CD4-positive, alpha-beta T cell (primary cell): ENCODE data around the gene DUSP23. TPM values are rescaled to one million over a fixed set of nuclear protein-coding genes. Genes with fewer than 3 reads are reported as not detected.

ENCODE experiments used
- ATAC-seq: fragments of 200-7000 bp; cut with Tn5 transposase; one replicate; pipeline ENCODE4 v1.10.0; 2022; ENCODE audit warnings: mild to moderate bottlenecking; ENCODE audit not compliant: poor library complexity
- CTCF ChIA-PET: fragments of 350-600 bp; sonication (Branson Sonifier 250); formaldehyde crosslinking; loops from one replicate; lab custom pipeline; 2021; ENCODE audit warnings: antibody characterized with exemption, inconsistent platforms; lab: Charles Lee
- POLR2A ChIA-PET: fragments of 350-600 bp; sonication (Branson Sonifier 250); formaldehyde crosslinking; loops from one replicate; lab custom pipeline; 2021; ENCODE audit warnings: antibody characterized with exemption, inconsistent platforms; lab: Charles Lee
- DNase-seq, 14 experiments: peaks; one replicate each; pipeline ENCODE4 v3.0.0-alpha.2; 2013 to 2020; ENCODE audit warnings: mixed read lengths in 2 of 14
- H3K27ac ChIP-seq, 2 donors: one replicate each; pipeline versions ENCODE4 v1.5.1 to v1.7.0; 2013; ENCODE audit warnings: low read length in 2 of 2, low read depth in 1 of 2, mild to moderate bottlenecking in 1 of 2
- H3K27me3 ChIP-seq, 2 experiments: 1 replicate in 1 of 2; 2 replicates in 1 of 2; pipeline versions ENCODE4 v1.6.1 to v1.7.0; 2013; ENCODE audit warnings: low read length in 2 of 2, control low read depth in 1 of 2, mild to moderate bottlenecking in 1 of 2, moderate library complexity in 1 of 2; ENCODE audit not compliant: insufficient read depth in 2 of 2, control insufficient read depth in 1 of 2
- H3K36me3 ChIP-seq: one replicate; pipeline ENCODE4 v1.6.1; 2013; ENCODE audit warnings: low read length, control low read depth; ENCODE audit not compliant: insufficient read depth
- H3K4me1 ChIP-seq: one replicate; pipeline ENCODE4 v1.6.1; 2013; ENCODE audit warnings: low read length, control low read depth; ENCODE audit not compliant: insufficient read depth
- H3K4me3 ChIP-seq: one replicate; pipeline ENCODE4 v1.5.1; 2013; ENCODE audit warnings: mild to moderate bottlenecking, low read length, moderate library complexity
- H3K9me3 ChIP-seq, 2 experiments: 1 replicate in 1 of 2; 2 replicates in 1 of 2; pipeline versions ENCODE4 v1.6.1 to v1.7.0; 2013; ENCODE audit warnings: low read length in 2 of 2, mild to moderate bottlenecking in 2 of 2, control low read depth in 1 of 2, moderate library complexity in 1 of 2; ENCODE audit not compliant: control insufficient read depth in 1 of 2, insufficient read depth in 1 of 2
- H3K27ac Mint-ChIP-seq: one replicate; pipeline ENCODE4 v1.8.0; 2020; ENCODE audit warnings: mixed read lengths
- H3K27me3 Mint-ChIP-seq: one replicate; pipeline ENCODE4 v1.8.0; 2021; ENCODE audit warnings: mixed read lengths
- H3K36me3 Mint-ChIP-seq: one replicate; pipeline ENCODE4 v1.8.0; 2021; ENCODE audit warnings: low read depth, mixed read lengths
- H3K4me1 Mint-ChIP-seq: one replicate; pipeline ENCODE4 v1.8.0; 2021; ENCODE audit warnings: low read depth, mixed read lengths
- H3K4me3 Mint-ChIP-seq: one replicate; pipeline ENCODE4 v1.8.0; 2020; ENCODE audit warnings: mild to moderate bottlenecking, mixed read lengths
- H3K9me3 Mint-ChIP-seq: one replicate; pipeline ENCODE4 v1.8.0; 2020; ENCODE audit warnings: mixed read lengths
- intact Hi-C, 2 experiments: fragments of 100-400 bp; cut with DNase I in 1 of 2; cut with micrococcal nuclease in 1 of 2; formaldehyde crosslinking; loops; one replicate each; pipeline versions ENCODE4 v1.15.1 to v1.9.0; 2023 to 2025; cut with DNase I, micrococcal nuclease
- total RNA-seq, 174 experiments: library from RNA in 2 of 174; stranded (reverse) in 2 of 174; gene quantifications; one replicate each; pipeline ENCODE4 v1.2.3 and lab custom pipeline; 2021 to 2026
- TF ChIP-seq, protein P1 (sequence below): fragments of 200-600 bp; IDR thresholded peaks from one replicate; pipeline ENCODE4 v1.8.0; 2022; ENCODE audit warnings: antibody characterized with exemption, mild to moderate bottlenecking

The DUSP23 gene
- total RNA-seq, 2 experiments from 2014 or later = 3.9 to 6.0 TPM

DNA sequence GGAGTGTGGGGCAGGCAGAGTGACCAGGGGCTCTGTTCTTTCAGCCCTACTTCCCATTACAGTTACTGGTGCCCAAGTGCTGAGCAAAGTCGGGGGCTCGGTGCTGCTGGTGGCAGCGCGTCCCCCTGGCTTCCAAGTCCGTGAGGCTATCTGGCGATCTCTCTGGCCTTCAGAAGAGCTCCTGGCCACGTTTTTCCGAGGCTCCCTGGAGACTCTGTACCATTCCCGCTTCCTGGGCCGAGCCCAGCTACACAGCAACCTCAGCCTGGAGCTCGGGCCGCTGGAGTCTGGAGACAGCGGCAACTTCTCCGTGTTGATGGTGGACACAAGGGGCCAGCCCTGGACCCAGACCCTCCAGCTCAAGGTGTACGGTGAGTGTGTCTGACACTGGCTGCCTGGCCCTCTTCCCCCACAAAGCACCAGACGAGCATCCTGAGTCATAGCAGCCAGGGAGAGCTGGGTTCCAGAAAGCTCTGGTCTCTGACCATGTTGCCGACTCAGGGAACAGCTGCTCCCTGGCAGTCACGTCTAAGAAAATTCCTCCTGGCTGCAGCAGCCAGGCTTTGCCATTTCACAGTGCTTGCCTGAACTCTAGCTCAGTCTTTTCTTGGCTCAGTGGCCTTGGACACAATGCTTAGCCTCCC is 49.2 kb downstream of the DUSP23 start:
- H3K27ac Mint-ChIP-seq = no peak overlapping the region
- peaks cover 37% of the 10 kb centered on the region for H3K4me1 ChIP-seq

DNA sequence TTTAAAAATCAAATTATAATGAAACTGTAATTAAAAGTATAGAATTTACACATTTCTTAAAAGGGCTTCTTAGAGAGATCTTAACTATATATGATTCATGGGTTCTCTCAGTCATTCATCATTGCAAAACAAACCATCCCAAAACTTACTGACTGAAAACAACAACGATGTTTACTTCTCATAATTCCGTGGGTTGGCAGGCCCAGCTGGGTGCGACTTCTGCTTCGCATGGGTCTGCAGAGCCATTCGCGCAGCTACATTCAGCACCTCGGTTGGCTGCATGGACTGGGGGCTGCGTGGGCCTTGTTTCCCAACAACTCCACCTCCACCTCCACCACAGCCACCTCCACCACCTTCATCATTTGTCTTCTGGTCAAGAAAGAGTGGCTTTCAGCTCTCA is 50.0 kb downstream of the DUSP23 start:
- POLR2A ChIA-PET = no interaction called here
- Mint-ChIP-seq H3K27me3 (no peaks in the 10 kb centered on the region), H3K9me3 (no peaks in the 10 kb centered on the region), H3K36me3 (no peaks in the 10 kb centered on the region), H3K27ac (no peak overlapping the region), H3K4me1 (peaks cover 33% of the 10 kb centered on the region), H3K4me3 (no peak overlapping the region)
- no peak for DNase-seq
- TF ChIP-seq, protein P1, sequence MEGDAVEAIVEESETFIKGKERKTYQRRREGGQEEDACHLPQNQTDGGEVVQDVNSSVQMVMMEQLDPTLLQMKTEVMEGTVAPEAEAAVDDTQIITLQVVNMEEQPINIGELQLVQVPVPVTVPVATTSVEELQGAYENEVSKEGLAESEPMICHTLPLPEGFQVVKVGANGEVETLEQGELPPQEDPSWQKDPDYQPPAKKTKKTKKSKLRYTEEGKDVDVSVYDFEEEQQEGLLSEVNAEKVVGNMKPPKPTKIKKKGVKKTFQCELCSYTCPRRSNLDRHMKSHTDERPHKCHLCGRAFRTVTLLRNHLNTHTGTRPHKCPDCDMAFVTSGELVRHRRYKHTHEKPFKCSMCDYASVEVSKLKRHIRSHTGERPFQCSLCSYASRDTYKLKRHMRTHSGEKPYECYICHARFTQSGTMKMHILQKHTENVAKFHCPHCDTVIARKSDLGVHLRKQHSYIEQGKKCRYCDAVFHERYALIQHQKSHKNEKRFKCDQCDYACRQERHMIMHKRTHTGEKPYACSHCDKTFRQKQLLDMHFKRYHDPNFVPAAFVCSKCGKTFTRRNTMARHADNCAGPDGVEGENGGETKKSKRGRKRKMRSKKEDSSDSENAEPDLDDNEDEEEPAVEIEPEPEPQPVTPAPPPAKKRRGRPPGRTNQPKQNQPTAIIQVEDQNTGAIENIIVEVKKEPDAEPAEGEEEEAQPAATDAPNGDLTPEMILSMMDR = no peak
- H3K9me3 ChIP-seq = peaks cover 0 to 31% of the 10 kb centered on the region in 2 experiments
- no peak for ATAC-seq
- H3K36me3 ChIP-seq = no peaks in the 10 kb centered on the region
- peaks cover 29% of the 10 kb centered on the region for H3K4me1 ChIP-seq
- CTCF ChIA-PET = no interaction called here
- H3K27me3 ChIP-seq = no peaks in the 10 kb centered on the region
- intact Hi-C loops = no loop called here
- no peak overlapping the region for H3K27ac ChIP-seq
- H3K4me3 ChIP-seq = no peak overlapping the region

More for the DNA sequence above, 49.2 kb downstream of the DUSP23 start:
- H3K27ac ChIP-seq = no peak overlapping the region
- Mint-ChIP-seq H3K9me3 (no peaks in the 10 kb centered on the region), H3K4me1 (peaks cover 41% of the 10 kb centered on the region), H3K36me3 (no peaks in the 10 kb centered on the region), H3K4me3 (no peak overlapping the region), H3K27me3 (no peaks in the 10 kb centered on the region)
- peaks cover 0 to 31% of the 10 kb centered on the region in 2 experiments for H3K9me3 ChIP-seq
- no peak overlapping the region for H3K4me3 ChIP-seq
- ATAC-seq = no peak
- CTCF ChIA-PET = no interaction called here
- TF ChIP-seq, protein P1 = no peak
- no peaks in the 10 kb centered on the region for H3K27me3 ChIP-seq
- POLR2A ChIA-PET = no interaction called here
- intact Hi-C loops = no loop called here
- H3K36me3 ChIP-seq = no peaks in the 10 kb centered on the region
- no peak for DNase-seq

DNA sequence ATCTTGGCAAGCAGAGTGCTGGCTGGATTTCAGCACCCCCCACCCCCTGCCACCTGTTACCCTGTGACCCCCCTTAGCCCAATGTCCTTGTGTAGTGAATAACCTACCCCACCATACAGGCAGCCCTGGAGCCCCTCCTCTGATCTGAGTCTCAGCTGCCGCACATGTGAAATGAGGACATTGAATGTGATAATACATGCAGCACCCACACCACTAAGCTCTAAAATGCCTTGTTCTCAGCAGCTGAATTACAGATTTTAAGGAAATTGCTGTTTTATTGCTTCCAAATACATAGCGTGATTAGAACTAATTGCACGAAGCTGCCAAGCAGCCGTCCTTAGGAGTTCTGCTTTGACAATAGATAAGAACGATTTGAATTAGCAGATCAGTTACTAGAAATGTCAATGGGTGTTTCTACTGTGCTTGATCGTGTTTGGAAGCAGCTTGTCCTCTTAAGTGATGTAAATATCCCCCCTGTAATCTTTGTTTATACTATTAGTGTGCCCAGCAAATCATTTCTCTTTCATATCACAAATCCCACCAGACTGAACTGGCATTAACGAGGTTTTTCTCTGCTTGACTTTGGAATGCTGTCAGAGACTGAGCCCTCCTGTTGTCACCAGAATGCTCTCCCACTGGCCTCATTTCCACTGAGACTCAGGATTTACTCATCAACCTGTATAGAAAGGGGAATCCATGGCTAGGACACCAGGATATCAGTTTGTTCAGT is 50.8 kb downstream of the DUSP23 start:
- CTCF ChIA-PET = no interaction called here
- Histone ChIP-seq H3K36me3 (no peaks in the 10 kb centered on the region), H3K4me3 (no peak overlapping the region), H3K27me3 (no peaks in the 10 kb centered on the region), H3K9me3 (peaks cover 0 to 29% of the 10 kb centered on the region in 2 experiments), H3K4me1 (peaks cover 20% of the 10 kb centered on the region), H3K27ac (no peak overlapping the region)
- Mint-ChIP-seq H3K27ac (no peak overlapping the region), H3K36me3 (no peaks in the 10 kb centered on the region), H3K27me3 (no peaks in the 10 kb centered on the region), H3K9me3 (no peaks in the 10 kb centered on the region), H3K4me3 (no peak overlapping the region), H3K4me1 (peaks cover 25% of the 10 kb centered on the region)
- no peak for DNase-seq
- intact Hi-C loops = no loop called here
- no peak for ATAC-seq
- TF ChIP-seq, protein P1 = no peak
- POLR2A ChIA-PET = no interaction called here

Other genes with a start within 250 kb of the DUSP23 start
- not detected for gene OR10J5, start 245.0 kb upstream of the DUSP23 start, total RNA-seq
- gene APCS, start 193.1 kb upstream of the DUSP23 start, total RNA-seq = not detected
- gene CRP, start 66.4 kb upstream of the DUSP23 start, total RNA-seq = not detected
- gene FCRL6, start 21.4 kb downstream of the DUSP23 start, total RNA-seq = under 1 TPM; 0.28 to 0.52 TPM
- under 1 TPM in 1 of 2 experiments, not detected in 1; 0.34 TPM for gene SLAMF8, start 45.9 kb downstream of the DUSP23 start, total RNA-seq
- gene VSIG8, start 81.7 kb downstream of the DUSP23 start, total RNA-seq = not detected
- 1 to 10 TPM; 8.4 to 9.0 TPM for gene CFAP45, start 119.2 kb downstream of the DUSP23 start, total RNA-seq
- gene TAGLN2, start 144.5 kb downstream of the DUSP23 start, total RNA-seq = 100 to 1,000 TPM; 301 to 311 TPM
- gene IGSF9, start 164.7 kb downstream of the DUSP23 start, total RNA-seq = not detected
- not detected for gene SLAMF9, start 173.3 kb downstream of the DUSP23 start, total RNA-seq